ENCODE measurements around the gene FBXW5.

The FBXW5 gene

GRCh38 chr9:136931611-136932130 is 12.9 kb downstream of the FBXW5 start:
- Histone ChIP-seq H3K4me3 (ENCODE audit: low read depth in 1 of 2, low read length in 2 of 2) (no peak overlapping the region), H3K9ac (ENCODE audit: low read depth in 1 of 2, low read length in 2 of 2) (no peak overlapping the region), H3K27me3 (ENCODE audit: control insufficient read depth in 1 of 2, insufficient read depth in 2 of 2, low read length in 2 of 2) (no peaks in the 10 kb centered on the region), H3K36me3 (ENCODE audit: control insufficient read depth in 1 of 2, insufficient read depth in 2 of 2, low read length in 2 of 2) (peaks cover 0 to 23% of the 10 kb centered on the region in 2 donors), H3K9me3 (ENCODE audit: control insufficient read depth in 1 of 2, low read length in 2 of 2) (no peaks in the 10 kb centered on the region), H3K27ac (ENCODE audit: low read depth, low read length) (no peak overlapping the region), H3K4me1 (ENCODE audit: control insufficient read depth in 1 of 2, insufficient read depth in 2 of 2, low read length in 2 of 2) (no peaks in the 10 kb centered on the region)

- Histone ChIP-seq H3K9ac (ENCODE audit: low read depth in 1 of 2, low read length in 2 of 2) (no peak overlapping the region), H3K36me3 (ENCODE audit: control insufficient read depth in 1 of 2, insufficient read depth in 2 of 2, low read length in 2 of 2) (peaks cover 0 to 39% of the 10 kb centered on the region in 2 donors), H3K4me3 (ENCODE audit: low read depth in 1 of 2, low read length in 2 of 2) (no peak overlapping the region), H3K9me3 (ENCODE audit: control insufficient read depth in 1 of 2, low read length in 2 of 2) (no peaks in the 10 kb centered on the region), H3K4me1 (ENCODE audit: control insufficient read depth in 1 of 2, insufficient read depth in 2 of 2, low read length in 2 of 2) (no peaks in the 10 kb centered on the region), H3K27ac (ENCODE audit: low read depth, low read length) (no peak overlapping the region), H3K27me3 (ENCODE audit: control insufficient read depth in 1 of 2, insufficient read depth in 2 of 2, low read length in 2 of 2) (no peaks in the 10 kb centered on the region)
These were observed 14.5 kb downstream of the FBXW5 start for GRCh38 chr9:136930014-136930413.

GRCh38 chr9:136928591-136928990 is 15.9 kb downstream of the FBXW5 start:
- Histone ChIP-seq H3K9ac (ENCODE audit: low read depth in 1 of 2, low read length in 2 of 2) (no peak overlapping the region), H3K9me3 (ENCODE audit: control insufficient read depth in 1 of 2, low read length in 2 of 2) (no peaks in the 10 kb centered on the region), H3K36me3 (ENCODE audit: control insufficient read depth in 1 of 2, insufficient read depth in 2 of 2, low read length in 2 of 2) (peaks cover 4 to 50% of the 10 kb centered on the region in 2 donors), H3K4me1 (ENCODE audit: control insufficient read depth in 1 of 2, insufficient read depth in 2 of 2, low read length in 2 of 2) (no peaks in the 10 kb centered on the region), H3K4me3 (ENCODE audit: low read depth in 1 of 2, low read length in 2 of 2) (no peak overlapping the region), H3K27ac (ENCODE audit: low read depth, low read length) (no peak overlapping the region), H3K27me3 (ENCODE audit: control insufficient read depth in 1 of 2, insufficient read depth in 2 of 2, low read length in 2 of 2) (no peaks in the 10 kb centered on the region)

- Histone ChIP-seq H3K4me3 (ENCODE audit: low read depth in 1 of 2, low read length in 2 of 2) (no peak overlapping the region), H3K27ac (ENCODE audit: low read depth, low read length) (no peak overlapping the region), H3K36me3 (ENCODE audit: control insufficient read depth in 1 of 2, insufficient read depth in 2 of 2, low read length in 2 of 2) (peaks cover 4 to 56% of the 10 kb centered on the region in 2 donors), H3K4me1 (ENCODE audit: control insufficient read depth in 1 of 2, insufficient read depth in 2 of 2, low read length in 2 of 2) (no peaks in the 10 kb centered on the region), H3K9ac (ENCODE audit: low read depth in 1 of 2, low read length in 2 of 2) (no peak overlapping the region), H3K27me3 (ENCODE audit: control insufficient read depth in 1 of 2, insufficient read depth in 2 of 2, low read length in 2 of 2) (no peaks in the 10 kb centered on the region), H3K9me3 (ENCODE audit: control insufficient read depth in 1 of 2, low read length in 2 of 2) (no peaks in the 10 kb centered on the region)
These were observed 16.9 kb downstream of the FBXW5 start for GRCh38 chr9:136927343-136928271.

GRCh38 chr9:136926749-136927148 is 17.8 kb downstream of the FBXW5 start:
- H3K9me3 ChIP-seq (ENCODE audit: control insufficient read depth in 1 of 2, low read length in 2 of 2): no peaks in the 10 kb centered on the region
- no peaks in the 10 kb centered on the region for H3K4me1 ChIP-seq (ENCODE audit: control insufficient read depth in 1 of 2, insufficient read depth in 2 of 2, low read length in 2 of 2)
- H3K27ac ChIP-seq (ENCODE audit: low read depth, low read length): no peak overlapping the region
- H3K4me3 ChIP-seq (ENCODE audit: low read depth in 1 of 2, low read length in 2 of 2): no peak overlapping the region
- H3K9ac ChIP-seq (ENCODE audit: low read depth in 1 of 2, low read length in 2 of 2): no peak overlapping the region
- H3K27me3 ChIP-seq (ENCODE audit: control insufficient read depth in 1 of 2, insufficient read depth in 2 of 2, low read length in 2 of 2): no peaks in the 10 kb centered on the region
- H3K36me3 ChIP-seq (ENCODE audit: control insufficient read depth in 1 of 2, insufficient read depth in 2 of 2, low read length in 2 of 2): peaks cover 4 to 64% of the 10 kb centered on the region in 2 donors

GRCh38 chr9:136926154-136926704 is 18.3 kb downstream of the FBXW5 start:
- no peak overlapping the region for H3K9ac ChIP-seq (ENCODE audit: low read depth in 1 of 2, low read length in 2 of 2)
- no peak overlapping the region for H3K27ac ChIP-seq (ENCODE audit: low read depth, low read length)
- no peak overlapping the region for H3K4me3 ChIP-seq (ENCODE audit: low read depth in 1 of 2, low read length in 2 of 2)
- no peaks in the 10 kb centered on the region for H3K9me3 ChIP-seq (ENCODE audit: control insufficient read depth in 1 of 2, low read length in 2 of 2)
- H3K27me3 ChIP-seq (ENCODE audit: control insufficient read depth in 1 of 2, insufficient read depth in 2 of 2, low read length in 2 of 2): no peaks in the 10 kb centered on the region
- H3K36me3 ChIP-seq (ENCODE audit: control insufficient read depth in 1 of 2, insufficient read depth in 2 of 2, low read length in 2 of 2): peaks cover 4 to 68% of the 10 kb centered on the region in 2 donors
- no peaks in the 10 kb centered on the region for H3K4me1 ChIP-seq (ENCODE audit: control insufficient read depth in 1 of 2, insufficient read depth in 2 of 2, low read length in 2 of 2)

- no peaks in the 10 kb centered on the region for H3K9me3 ChIP-seq (ENCODE audit: control insufficient read depth in 1 of 2, low read length in 2 of 2)
- no peak overlapping the region for H3K27ac ChIP-seq (ENCODE audit: low read depth, low read length)
- H3K27me3 ChIP-seq (ENCODE audit: control insufficient read depth in 1 of 2, insufficient read depth in 2 of 2, low read length in 2 of 2): no peaks in the 10 kb centered on the region
- H3K4me1 ChIP-seq (ENCODE audit: control insufficient read depth in 1 of 2, insufficient read depth in 2 of 2, low read length in 2 of 2): no peaks in the 10 kb centered on the region
- peaks cover 7 to 74% of the 10 kb centered on the region in 2 donors for H3K36me3 ChIP-seq (ENCODE audit: control insufficient read depth in 1 of 2, insufficient read depth in 2 of 2, low read length in 2 of 2)
- no peak overlapping the region for H3K4me3 ChIP-seq (ENCODE audit: low read depth in 1 of 2, low read length in 2 of 2)
- no peak overlapping the region for H3K9ac ChIP-seq (ENCODE audit: low read depth in 1 of 2, low read length in 2 of 2)
These were observed 19.0 kb downstream of the FBXW5 start for GRCh38 chr9:136925414-136926153.

GRCh38 chr9:136923881-136924280 is 20.7 kb downstream of the FBXW5 start:
- no peak overlapping the region for H3K4me3 ChIP-seq (ENCODE audit: low read depth in 1 of 2, low read length in 2 of 2)
- H3K36me3 ChIP-seq (ENCODE audit: control insufficient read depth in 1 of 2, insufficient read depth in 2 of 2, low read length in 2 of 2): peaks cover 15 to 81% of the 10 kb centered on the region in 2 donors
- H3K27me3 ChIP-seq (ENCODE audit: control insufficient read depth in 1 of 2, insufficient read depth in 2 of 2, low read length in 2 of 2): no peaks in the 10 kb centered on the region
- H3K9me3 ChIP-seq (ENCODE audit: control insufficient read depth in 1 of 2, low read length in 2 of 2): no peaks in the 10 kb centered on the region
- no peak overlapping the region for H3K27ac ChIP-seq (ENCODE audit: low read depth, low read length)
- H3K9ac ChIP-seq (ENCODE audit: low read depth in 1 of 2, low read length in 2 of 2): no peak overlapping the region
- no peaks in the 10 kb centered on the region for H3K4me1 ChIP-seq (ENCODE audit: control insufficient read depth in 1 of 2, insufficient read depth in 2 of 2, low read length in 2 of 2)

- H3K9ac ChIP-seq (ENCODE audit: low read depth in 1 of 2, low read length in 2 of 2): no peak overlapping the region
- H3K36me3 ChIP-seq (ENCODE audit: control insufficient read depth in 1 of 2, insufficient read depth in 2 of 2, low read length in 2 of 2): peaks cover 19 to 75% of the 10 kb centered on the region in 2 donors
These were observed 22.0 kb downstream of the FBXW5 start for GRCh38 chr9:136922540-136922939.

GRCh38 chr9:136921718-136922117 is 22.8 kb downstream of the FBXW5 start:
- Histone ChIP-seq H3K9me3 (ENCODE audit: control insufficient read depth in 1 of 2, low read length in 2 of 2) (no peaks in the 10 kb centered on the region), H3K27ac (ENCODE audit: low read depth, low read length) (no peak overlapping the region), H3K4me1 (ENCODE audit: control insufficient read depth in 1 of 2, insufficient read depth in 2 of 2, low read length in 2 of 2) (no peaks in the 10 kb centered on the region), H3K27me3 (ENCODE audit: control insufficient read depth in 1 of 2, insufficient read depth in 2 of 2, low read length in 2 of 2) (no peaks in the 10 kb centered on the region), H3K9ac (ENCODE audit: low read depth in 1 of 2, low read length in 2 of 2) (no peak overlapping the region), H3K4me3 (ENCODE audit: low read depth in 1 of 2, low read length in 2 of 2) (no peak overlapping the region), H3K36me3 (ENCODE audit: control insufficient read depth in 1 of 2, insufficient read depth in 2 of 2, low read length in 2 of 2) (peaks cover 27 to 75% of the 10 kb centered on the region in 2 donors)

More at GRCh38 chr9:136922540-136922939, 22.0 kb downstream of the FBXW5 start:
- Histone ChIP-seq H3K27me3 (ENCODE audit: control insufficient read depth in 1 of 2, insufficient read depth in 2 of 2, low read length in 2 of 2) (no peaks in the 10 kb centered on the region), H3K9me3 (ENCODE audit: control insufficient read depth in 1 of 2, low read length in 2 of 2) (no peaks in the 10 kb centered on the region), H3K27ac (ENCODE audit: low read depth, low read length) (no peak overlapping the region), H3K4me1 (ENCODE audit: control insufficient read depth in 1 of 2, insufficient read depth in 2 of 2, low read length in 2 of 2) (no peaks in the 10 kb centered on the region), H3K4me3 (ENCODE audit: low read depth in 1 of 2, low read length in 2 of 2) (no peak overlapping the region)

Data from duodenal mucosa (tissue), 2 donors.